Neuron (in vitro differentiated cells): ENCODE measurements around the gene RHOBTB3.
A peak's percentile ranks its signal among the peaks of the same experiment; 100 is the strongest.

ENCODE experiments used
- H2AFZ ChIP-seq: one replicate; pipeline ENCODE4 v1.6.1; 2013; ENCODE audit warnings: low read depth, mild to moderate bottlenecking, inconsistent platforms, low read length, moderate library complexity
- H3K27me3 ChIP-seq: one replicate; pipeline ENCODE4 v1.6.1; 2013; ENCODE audit warnings: low read length; ENCODE audit not compliant: insufficient read depth
- H3K36me3 ChIP-seq: one replicate; pipeline ENCODE4 v1.6.1; 2013; ENCODE audit warnings: low read length; ENCODE audit not compliant: insufficient read depth
- H3K4me1 ChIP-seq: one replicate; pipeline ENCODE4 v1.6.1; 2013; ENCODE audit warnings: low read length; ENCODE audit not compliant: insufficient read depth
- H3K4me3 ChIP-seq: 2 replicates; pipeline ENCODE4 v1.5.1; 2013; ENCODE audit warnings: mild to moderate bottlenecking, low read length, moderate library complexity
- H3K9me3 ChIP-seq: one replicate; pipeline ENCODE4 v1.6.1; 2013; ENCODE audit warnings: low read length

RHOBTB3 gene

DNA sequence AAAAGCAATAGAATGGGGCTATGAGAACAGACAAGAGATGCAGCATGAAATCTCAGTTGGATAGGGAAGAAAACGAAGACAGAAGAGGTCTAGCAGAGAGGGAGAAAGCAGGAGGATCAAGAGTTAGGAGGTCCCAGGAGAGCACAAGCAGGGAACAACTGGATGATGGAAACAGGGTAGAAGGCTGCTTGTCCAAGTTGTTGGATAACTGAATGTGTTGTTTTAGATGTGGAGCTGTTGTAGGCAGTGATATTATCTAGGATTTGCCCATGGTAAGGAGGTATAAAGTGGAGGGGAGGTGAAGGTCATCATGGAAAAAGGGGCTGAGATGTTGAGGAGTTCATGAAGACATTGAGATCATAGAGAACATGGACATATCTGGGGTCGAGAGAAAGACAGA lies 12.4 kb upstream of the RHOBTB3 start:
- Histone ChIP-seq H3K9me3 (no peaks in the 10 kb centered on the region), H2AFZ (no peak overlapping the region), H3K4me1 (peaks cover 6% of the 10 kb centered on the region), H3K36me3 (no peaks in the 10 kb centered on the region), H3K27me3 (no peaks in the 10 kb centered on the region), H3K4me3 (no peak overlapping the region)

DNA sequence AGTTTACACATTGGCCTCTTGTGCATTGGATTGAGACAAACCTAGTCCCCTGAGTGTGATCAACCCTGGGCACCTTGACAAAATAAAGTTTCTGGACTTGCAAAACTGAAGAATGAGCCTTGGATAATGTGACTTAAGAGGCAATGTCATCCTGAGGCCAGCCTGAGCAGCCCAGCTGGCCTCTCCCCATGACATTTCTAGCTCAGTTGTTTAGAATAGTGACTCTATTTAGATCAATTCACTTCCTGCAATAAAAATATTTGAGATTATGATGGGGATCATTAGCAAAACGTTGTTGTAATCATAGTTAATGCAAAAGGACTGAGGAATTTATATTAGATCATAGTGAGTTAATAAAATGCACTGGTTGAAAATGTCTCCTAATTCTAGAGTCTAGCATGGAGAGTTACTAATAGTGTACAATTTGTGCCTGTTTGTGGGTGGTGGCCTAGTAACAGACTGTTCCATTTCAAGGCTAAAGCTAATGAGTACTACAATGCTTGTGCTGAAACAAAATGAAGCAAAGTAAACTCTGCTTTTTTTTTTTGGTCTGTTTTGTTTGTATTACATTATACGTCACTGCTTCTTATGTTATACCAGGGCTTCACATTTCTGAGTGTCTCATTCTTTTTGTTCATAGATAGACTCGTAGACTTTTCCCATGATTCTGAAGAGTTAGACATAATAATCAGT lies 10.9 kb upstream of the RHOBTB3 start:
- no peaks in the 10 kb centered on the region for H3K9me3 ChIP-seq
- H3K36me3 ChIP-seq = no peaks in the 10 kb centered on the region
- no peak overlapping the region for H3K4me3 ChIP-seq
- peak overlapping the region; percentile 10 for H2AFZ ChIP-seq
- H3K4me1 ChIP-seq = peaks cover 7% of the 10 kb centered on the region
- H3K27me3 ChIP-seq = no peaks in the 10 kb centered on the region

DNA sequence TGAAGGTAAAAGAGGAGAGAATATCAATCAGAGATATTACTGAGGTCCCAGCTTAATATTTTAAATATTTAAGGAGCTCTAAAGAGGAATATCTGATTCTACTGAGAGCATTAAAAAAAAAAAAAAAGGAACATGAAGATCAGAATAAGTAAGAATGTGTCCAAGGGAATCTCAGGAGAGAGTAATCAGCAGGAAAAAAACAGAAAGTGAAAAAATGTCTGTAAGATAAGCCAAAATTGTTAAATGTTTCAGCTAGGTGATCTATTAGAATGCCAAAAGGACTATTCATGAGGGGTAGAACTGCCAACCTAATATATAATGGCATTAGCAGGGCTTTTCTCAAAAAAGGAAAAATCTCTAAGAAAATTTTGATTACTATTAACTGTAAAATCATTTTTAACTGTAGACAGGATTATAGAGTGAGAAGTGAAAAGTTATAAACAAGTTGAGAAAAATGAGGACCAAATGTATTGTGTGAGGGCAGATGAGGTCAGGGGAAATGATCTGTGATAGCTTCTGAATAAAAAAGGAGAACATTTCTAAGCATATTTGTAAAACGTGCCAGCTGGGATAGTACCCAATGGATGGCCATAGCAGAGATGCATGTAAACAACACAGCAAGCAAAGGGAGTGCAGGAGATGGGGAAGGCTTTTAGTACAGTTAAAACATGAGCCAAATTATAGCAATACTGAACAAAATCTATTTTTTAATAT lies 9.4 kb upstream of the RHOBTB3 start:
- peaks cover 14% of the 10 kb centered on the region for H3K4me1 ChIP-seq
- H3K9me3 ChIP-seq = no peaks in the 10 kb centered on the region
- H3K36me3 ChIP-seq = no peaks in the 10 kb centered on the region
- H3K4me3 ChIP-seq = no peak overlapping the region
- H2AFZ ChIP-seq = no peak overlapping the region
- no peaks in the 10 kb centered on the region for H3K27me3 ChIP-seq

DNA sequence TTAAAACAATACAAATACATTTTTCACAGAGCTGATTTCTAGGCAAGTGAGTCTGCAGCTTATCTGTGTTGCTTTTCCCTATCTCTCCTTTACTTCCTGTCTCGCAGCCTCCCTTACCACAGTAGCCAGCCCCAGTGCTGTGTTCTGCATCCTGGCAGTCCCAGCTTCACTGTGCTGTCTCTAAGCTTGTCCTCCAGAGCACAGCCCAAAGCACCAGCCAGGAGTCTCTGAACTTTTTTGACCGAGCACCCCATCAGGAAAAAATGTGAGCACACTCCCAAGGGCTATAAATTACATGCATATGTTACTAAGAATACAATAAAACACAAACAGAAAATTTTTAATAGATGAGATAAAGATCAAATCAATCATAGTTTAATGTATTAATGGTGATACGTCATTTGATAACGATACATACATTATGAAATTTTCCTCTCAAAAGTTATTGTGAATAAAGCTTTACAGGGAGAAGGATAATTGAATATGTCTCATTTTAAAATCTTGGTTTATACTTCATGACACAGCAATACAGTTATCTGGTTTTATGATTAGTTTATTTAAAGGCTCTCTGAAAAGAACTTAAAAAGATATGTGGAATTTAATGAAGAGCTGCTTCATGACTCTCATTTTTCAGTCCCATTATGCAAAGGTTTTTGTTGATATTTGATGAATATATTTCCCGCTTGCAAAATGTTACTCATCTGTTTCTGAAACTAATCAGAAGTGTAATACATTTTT lies 7.3 kb upstream of the RHOBTB3 start:
- H2AFZ ChIP-seq = no peak overlapping the region
- H3K4me3 ChIP-seq = no peak overlapping the region
- H3K27me3 ChIP-seq = no peaks in the 10 kb centered on the region
- H3K4me1 ChIP-seq = peaks cover 26% of the 10 kb centered on the region
- no peaks in the 10 kb centered on the region for H3K9me3 ChIP-seq
- no peaks in the 10 kb centered on the region for H3K36me3 ChIP-seq

DNA sequence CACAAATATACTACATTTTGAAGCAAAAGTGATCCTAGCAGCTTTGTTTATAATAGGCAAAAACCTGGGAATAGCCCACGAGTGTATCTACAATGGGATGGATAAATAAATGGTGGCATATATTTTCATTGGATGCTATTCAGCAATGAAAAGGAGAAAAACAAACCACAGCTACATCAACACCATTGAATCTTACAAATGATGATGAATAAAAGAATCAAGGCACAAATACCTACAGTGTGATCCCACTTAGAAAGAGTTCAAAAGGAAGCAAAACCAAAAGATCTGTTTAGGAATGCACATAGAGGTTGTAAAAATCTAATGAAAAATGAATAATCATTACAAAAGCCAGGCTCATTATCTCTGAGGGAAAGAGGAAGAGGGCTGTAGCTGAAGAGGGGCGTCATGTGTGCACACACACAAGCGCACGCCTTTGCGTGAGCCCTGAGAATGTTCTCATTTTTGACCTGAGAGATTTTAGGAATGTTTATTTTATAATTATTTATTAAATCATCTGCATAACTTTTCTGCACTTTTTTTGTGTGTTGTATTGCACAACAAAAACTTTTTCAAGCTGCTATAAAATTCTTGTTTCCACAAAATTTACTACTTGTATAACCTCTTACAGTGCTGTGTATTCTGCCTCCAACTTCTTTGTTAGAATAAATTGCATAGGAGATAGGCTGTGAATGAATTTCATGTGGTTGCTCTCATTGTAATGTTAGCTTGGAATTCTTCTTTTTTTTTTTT lies 5.9 kb upstream of the RHOBTB3 start:
- Histone ChIP-seq H3K4me3 (no peak overlapping the region), H2AFZ (no peak overlapping the region), H3K4me1 (peaks cover 35% of the 10 kb centered on the region), H3K36me3 (no peaks in the 10 kb centered on the region), H3K9me3 (no peaks in the 10 kb centered on the region), H3K27me3 (no peaks in the 10 kb centered on the region)

DNA sequence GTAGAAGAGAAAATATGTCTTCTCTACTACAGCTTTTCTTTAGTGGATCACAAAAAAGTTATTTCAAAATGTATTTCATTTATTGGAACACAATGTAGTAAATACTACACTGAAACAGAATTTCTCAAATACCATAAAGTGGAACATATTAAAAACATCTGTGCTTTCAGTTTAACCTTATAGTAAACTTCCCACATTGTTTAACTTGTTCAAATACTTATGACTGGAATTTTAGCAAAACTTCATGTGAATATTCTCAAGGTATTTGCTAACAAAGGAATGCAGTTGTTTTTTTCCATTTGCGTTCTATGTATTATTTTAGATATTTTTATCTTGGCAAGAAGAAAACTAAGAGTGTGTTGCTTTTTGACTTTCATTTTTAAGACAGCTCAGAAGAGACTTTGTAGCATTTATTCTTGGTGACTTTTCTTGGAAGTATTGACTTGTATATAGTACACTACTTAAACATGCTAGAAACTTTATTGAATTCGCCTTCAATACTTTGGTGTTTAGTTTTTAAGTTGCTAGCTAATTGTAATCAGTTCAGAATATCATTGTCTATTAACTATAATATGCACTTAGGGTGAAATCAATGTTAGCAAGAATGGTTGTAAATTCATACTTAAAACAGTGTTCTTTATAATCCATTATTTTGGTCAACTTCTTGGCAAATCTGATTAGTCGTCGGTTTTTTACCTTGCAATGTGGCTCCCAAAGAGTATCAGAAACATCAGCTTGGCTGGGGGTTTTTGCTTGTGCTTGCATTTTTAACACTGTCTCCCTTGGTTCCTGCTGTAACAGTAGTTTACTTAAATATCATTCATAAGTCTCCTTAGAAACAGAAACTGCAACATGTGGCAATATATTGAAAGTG lies 5.0 kb upstream of the RHOBTB3 start:
- peak overlapping the region; percentile 2 for H2AFZ ChIP-seq
- no peaks in the 10 kb centered on the region for H3K36me3 ChIP-seq
- H3K9me3 ChIP-seq = no peaks in the 10 kb centered on the region
- H3K27me3 ChIP-seq = no peaks in the 10 kb centered on the region
- H3K4me1 ChIP-seq = peaks cover 36% of the 10 kb centered on the region
- no peak overlapping the region for H3K4me3 ChIP-seq

DNA sequence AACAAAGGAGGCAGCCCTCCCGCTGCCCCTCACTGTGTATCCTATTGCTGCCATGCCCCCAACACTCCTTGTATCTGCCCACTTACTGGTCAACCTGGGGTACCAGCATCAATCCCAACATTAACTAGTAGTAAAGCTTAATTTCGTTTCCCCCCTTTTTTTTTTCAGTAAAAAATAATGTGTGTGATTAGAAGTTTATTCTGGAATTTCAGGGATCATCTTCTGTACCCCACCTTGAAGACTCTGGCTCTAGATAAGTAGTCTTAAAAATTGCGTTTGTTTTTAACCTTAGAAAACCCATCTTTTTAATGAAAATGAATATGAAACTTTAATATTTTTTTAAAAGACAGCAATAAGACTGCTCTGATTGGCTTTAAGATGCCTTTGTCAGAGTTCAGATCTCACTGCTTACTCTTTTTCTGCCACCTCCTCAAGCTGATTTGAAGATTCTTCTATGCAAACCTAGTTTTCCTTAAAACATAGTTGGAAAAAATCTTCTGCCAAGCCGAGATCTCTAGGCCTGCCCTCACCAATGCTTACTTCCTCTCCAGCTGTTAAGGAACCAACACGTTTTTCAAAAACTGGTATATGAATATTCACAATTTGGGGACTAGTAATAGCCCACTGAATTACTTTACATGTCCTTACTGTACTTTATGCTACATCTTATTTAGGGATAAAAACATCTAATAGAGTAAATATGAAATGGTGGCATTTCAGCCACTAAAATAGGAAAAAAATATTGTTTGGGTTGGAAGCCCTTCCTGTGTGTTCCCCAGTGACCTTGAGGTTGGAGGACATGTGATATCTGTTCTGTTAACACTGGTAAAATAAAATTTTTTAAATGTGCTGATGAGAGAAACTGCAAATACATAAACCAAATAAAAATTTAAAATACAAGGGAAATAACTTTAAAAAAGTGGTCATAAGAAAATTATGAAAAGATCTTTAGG lies 4.0 kb upstream of the RHOBTB3 start:
- H3K9me3 ChIP-seq = no peaks in the 10 kb centered on the region
- H3K36me3 ChIP-seq = no peaks in the 10 kb centered on the region
- H3K27me3 ChIP-seq = no peaks in the 10 kb centered on the region
- peak overlapping the region; percentile 2 for H2AFZ ChIP-seq
- no peak overlapping the region for H3K4me3 ChIP-seq
- peaks cover 36% of the 10 kb centered on the region for H3K4me1 ChIP-seq

DNA sequence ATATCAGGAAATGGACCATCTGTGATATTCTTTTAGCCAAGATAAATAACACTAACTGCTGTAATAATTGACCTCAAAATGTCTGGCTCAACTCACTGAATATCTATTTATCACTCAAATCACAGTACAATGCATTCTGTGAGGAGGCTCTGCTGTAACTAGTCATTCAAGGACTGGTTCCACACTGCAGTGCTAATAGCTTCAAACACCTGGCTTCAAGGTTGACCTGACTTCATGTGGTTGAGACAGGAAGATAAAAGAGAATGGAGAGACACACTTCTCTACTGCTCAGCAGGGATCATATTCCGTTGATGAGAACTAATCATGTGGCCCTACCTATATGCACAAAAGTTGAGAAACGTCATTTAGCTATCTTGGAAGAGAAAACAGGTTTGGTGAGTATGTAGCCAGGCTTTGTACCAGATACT lies 3.4 kb upstream of the RHOBTB3 start:
- H3K27me3 ChIP-seq = no peaks in the 10 kb centered on the region
- no peak overlapping the region for H3K4me3 ChIP-seq
- H2AFZ ChIP-seq = no peak overlapping the region
- H3K36me3 ChIP-seq = no peaks in the 10 kb centered on the region
- H3K4me1 ChIP-seq = peaks cover 37% of the 10 kb centered on the region
- no peaks in the 10 kb centered on the region for H3K9me3 ChIP-seq

DNA sequence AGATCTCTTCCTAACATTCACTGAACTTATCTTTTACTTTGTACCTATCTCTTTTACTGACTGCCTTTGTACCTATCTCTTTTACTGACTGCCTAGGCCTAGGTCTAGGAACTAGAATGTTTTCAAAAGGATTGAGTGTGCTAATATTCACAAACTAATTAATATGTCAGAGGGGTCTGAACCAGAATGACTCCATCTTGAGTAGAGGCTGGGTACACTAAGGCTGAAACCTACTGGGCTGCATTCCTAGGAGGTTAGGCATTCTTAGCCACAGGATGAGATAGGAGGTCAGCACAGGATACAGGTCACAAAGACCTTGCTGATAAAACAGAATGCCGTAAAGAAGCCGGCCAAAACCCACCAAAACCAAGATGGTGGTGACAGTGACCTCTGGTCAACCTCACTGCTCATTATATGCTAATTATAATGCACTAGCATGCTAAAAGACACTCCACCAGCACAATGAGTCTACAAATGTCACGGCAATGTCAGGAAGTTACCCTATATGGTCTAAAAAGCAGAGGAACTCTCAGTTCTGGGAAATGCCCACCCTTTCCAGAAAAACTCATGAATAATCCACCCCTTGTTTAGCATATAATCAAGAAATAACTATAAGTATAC lies 2.5 kb upstream of the RHOBTB3 start:
- no peaks in the 10 kb centered on the region for H3K9me3 ChIP-seq
- peak overlapping the region; percentile 70 for H3K4me3 ChIP-seq
- peaks cover 4% of the 10 kb centered on the region for H3K36me3 ChIP-seq
- H3K4me1 ChIP-seq = peaks cover 45% of the 10 kb centered on the region
- no peak overlapping the region for H2AFZ ChIP-seq
- H3K27me3 ChIP-seq = no peaks in the 10 kb centered on the region

DNA sequence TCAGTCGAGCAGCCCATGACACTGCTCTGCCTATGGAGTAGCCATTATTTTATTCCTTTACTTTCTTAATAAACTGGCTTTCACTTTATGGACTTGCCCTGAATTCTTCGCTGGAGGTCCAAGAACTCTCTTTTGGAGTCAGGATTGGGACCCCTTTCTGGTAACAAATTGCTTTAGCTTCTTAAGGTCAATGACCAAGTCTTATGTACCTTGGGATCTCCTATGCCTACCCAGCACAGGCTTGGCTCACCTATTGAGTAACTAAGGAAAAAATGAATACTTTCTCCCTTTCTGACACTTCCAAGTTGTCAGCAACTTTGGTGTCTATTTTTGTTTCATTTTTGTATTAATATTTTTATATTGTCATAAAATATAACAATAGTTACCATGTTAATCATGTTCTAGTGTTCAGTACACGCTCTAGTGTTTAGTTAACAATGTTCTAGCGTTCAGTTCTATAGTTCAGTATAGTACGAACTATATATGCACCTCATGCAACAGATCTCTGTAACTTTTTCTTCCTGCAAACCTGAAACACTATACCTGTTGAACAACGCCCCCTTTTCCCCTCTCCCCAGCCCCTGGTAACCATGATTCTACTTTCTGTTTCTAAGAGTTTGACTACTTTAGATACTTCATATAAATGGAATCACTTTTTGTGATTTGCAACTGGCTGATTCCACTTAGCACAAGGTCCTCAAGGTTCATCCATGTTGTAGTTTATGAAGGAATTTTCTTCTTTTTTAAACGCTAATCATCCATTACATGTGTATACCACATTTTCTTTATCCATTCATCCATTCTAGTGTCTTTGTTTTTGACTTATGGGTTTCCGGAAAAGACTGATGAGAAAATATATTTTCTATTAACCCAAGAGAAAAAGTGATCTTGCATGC lies 1.8 kb upstream of the RHOBTB3 start:
- H3K36me3 ChIP-seq = peaks cover 8% of the 10 kb centered on the region
- H2AFZ ChIP-seq = no peak overlapping the region
- no peaks in the 10 kb centered on the region for H3K27me3 ChIP-seq
- H3K4me3 ChIP-seq = peak overlapping the region; percentile 70
- no peaks in the 10 kb centered on the region for H3K9me3 ChIP-seq
- H3K4me1 ChIP-seq = peaks cover 52% of the 10 kb centered on the region
